Measurements from ENCODE around the gene DAPP1.

DNA sequence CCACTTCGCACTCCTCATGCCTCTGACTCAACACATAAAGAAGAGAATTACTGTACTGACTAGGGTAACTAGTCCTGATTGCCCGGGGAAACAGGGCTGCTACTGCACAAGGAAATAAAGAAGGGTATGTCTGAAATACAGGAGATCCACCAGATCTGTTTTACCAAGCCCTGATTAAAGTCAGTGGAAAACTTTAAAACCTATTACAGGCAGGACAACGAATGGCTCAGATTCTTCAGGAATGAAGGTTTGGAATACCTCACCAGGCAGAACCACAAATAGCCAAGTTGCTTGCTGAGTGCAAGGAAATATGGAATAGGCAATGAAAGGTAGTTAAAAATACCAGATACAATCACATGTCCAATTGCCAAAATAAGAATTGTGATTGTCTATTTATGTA, 60.3 kb downstream of the DAPP1 start:
- TF ChIP-seq POLR2AphosphoS5 (IDR thresholded peaks at IDR 0.05; ENCODE audit: borderline replicate concordance, low read depth, low read length) (no peak), FOXP2 (optimal IDR thresholded peaks at IDR 0.05; ENCODE audit: control extremely low read depth, extremely low read length, insufficient read depth) (no peak)

Data from SK-N-MC (cell line).